Measurements from ENCODE around the gene PTH1R.

DNA sequence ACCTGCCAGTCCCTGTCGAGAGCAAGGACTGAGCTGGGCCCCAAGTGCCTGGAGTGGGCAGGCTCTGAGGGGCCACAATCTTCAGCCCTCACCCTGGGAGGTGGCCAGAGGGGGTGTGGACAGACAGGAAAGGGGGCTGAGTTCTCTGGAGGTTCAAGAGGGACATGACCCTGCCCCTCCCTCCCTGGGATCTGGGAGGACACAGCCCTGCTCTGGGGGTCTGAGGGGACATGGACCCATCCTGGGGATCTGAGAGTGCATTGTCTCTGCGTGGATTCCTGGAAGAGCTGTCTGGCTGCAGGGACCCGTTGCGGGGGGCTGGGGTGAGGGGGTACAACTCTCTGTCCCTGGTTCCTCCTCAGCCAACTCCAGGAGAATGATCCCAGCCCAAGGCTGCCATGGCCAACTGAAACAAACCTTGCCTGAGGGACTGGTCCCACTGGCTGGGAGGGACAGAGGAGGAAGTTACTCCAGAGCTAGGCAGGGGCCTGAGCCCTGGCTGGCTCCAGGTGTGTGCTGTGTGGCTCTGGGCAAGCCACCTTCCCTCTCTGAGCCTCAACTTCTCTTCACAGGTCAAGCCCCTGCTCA is 29.0 kb downstream of the PTH1R start:
- TF ChIP-seq POLR2A (IDR thresholded peaks at IDR 0.05) = no peak
- TF ChIP-seq, protein P1, sequence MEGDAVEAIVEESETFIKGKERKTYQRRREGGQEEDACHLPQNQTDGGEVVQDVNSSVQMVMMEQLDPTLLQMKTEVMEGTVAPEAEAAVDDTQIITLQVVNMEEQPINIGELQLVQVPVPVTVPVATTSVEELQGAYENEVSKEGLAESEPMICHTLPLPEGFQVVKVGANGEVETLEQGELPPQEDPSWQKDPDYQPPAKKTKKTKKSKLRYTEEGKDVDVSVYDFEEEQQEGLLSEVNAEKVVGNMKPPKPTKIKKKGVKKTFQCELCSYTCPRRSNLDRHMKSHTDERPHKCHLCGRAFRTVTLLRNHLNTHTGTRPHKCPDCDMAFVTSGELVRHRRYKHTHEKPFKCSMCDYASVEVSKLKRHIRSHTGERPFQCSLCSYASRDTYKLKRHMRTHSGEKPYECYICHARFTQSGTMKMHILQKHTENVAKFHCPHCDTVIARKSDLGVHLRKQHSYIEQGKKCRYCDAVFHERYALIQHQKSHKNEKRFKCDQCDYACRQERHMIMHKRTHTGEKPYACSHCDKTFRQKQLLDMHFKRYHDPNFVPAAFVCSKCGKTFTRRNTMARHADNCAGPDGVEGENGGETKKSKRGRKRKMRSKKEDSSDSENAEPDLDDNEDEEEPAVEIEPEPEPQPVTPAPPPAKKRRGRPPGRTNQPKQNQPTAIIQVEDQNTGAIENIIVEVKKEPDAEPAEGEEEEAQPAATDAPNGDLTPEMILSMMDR (IDR thresholded peaks at IDR 0.05) = no peak
- TF ChIP-seq POLR2AphosphoS5 (IDR thresholded peaks at IDR 0.05) = no peak
- TF ChIP-seq EP300 (IDR thresholded peaks at IDR 0.05) = no peak

Measured in gastroesophageal sphincter (tissue), 3 donors.